Measurements from ENCODE around the gene BLOC1S3.
"Not testable (repeated sequence)": the region's sequence is repeated elsewhere in the genome, so short reads cannot be mapped to it uniquely, and the experiment has no call there.

The BLOC1S3 gene

GRCh38 chr19:45186509-45187334 lies 8.1 kb downstream of the BLOC1S3 start:
- no peak for DNase-seq

- no peak for DNase-seq
Observed at GRCh38 chr19:45187421-45188100, 9.0 kb downstream of the BLOC1S3 start.

- no peak for DNase-seq
Observed at GRCh38 chr19:45189971-45190370, 11.4 kb downstream of the BLOC1S3 start.

- DNase-seq = no peak
Observed at GRCh38 chr19:45191375-45191774, 12.8 kb downstream of the BLOC1S3 start.

- no peak for DNase-seq
Observed at GRCh38 chr19:45195764-45196163, 17.2 kb downstream of the BLOC1S3 start.

- no peak for DNase-seq
Observed at GRCh38 chr19:45200568-45200967, 22.0 kb downstream of the BLOC1S3 start.

- no peak for DNase-seq
Observed at GRCh38 chr19:45202637-45203036, 24.1 kb downstream of the BLOC1S3 start.

GRCh38 chr19:45205810-45206209 lies 27.2 kb downstream of the BLOC1S3 start:
- DNase-seq = no peak

- no peak for DNase-seq
Observed at GRCh38 chr19:45206328-45206727, 27.7 kb downstream of the BLOC1S3 start.

- no peak for DNase-seq
Observed at GRCh38 chr19:45211751-45212381, 33.3 kb downstream of the BLOC1S3 start.

- no peak for DNase-seq
Observed at GRCh38 chr19:45213031-45213430, 34.4 kb downstream of the BLOC1S3 start.

- no peak for DNase-seq
Observed at GRCh38 chr19:45215391-45216191, 37.0 kb downstream of the BLOC1S3 start.

- DNase-seq = no peak
Observed at GRCh38 chr19:45216667-45217066, 38.1 kb downstream of the BLOC1S3 start.

GRCh38 chr19:45217193-45217956 lies 38.8 kb downstream of the BLOC1S3 start:
- DNase-seq = no peak

GRCh38 chr19:45217957-45218334 lies 39.4 kb downstream of the BLOC1S3 start:
- no peak for DNase-seq

GRCh38 chr19:45218426-45218825 lies 39.8 kb downstream of the BLOC1S3 start:
- no peak for DNase-seq

GRCh38 chr19:45218911-45219743 lies 40.5 kb downstream of the BLOC1S3 start:
- no peak for DNase-seq

- DNase-seq = no peak
Observed at GRCh38 chr19:45222724-45223123, 44.1 kb downstream of the BLOC1S3 start.

GRCh38 chr19:45223879-45224278 lies 45.3 kb downstream of the BLOC1S3 start:
- DNase-seq = no peak

- no peak for DNase-seq
Observed at GRCh38 chr19:45224645-45225044, 46.1 kb downstream of the BLOC1S3 start.

GRCh38 chr19:45229056-45229455 lies 50.5 kb downstream of the BLOC1S3 start:
- DNase-seq = not testable (repeated sequence)

Measured in NCI-H524 treated with DMSO at 0.1 percent for 48 hours (cell line).